ENCODE results near the gene ZNF180.

ZNF180 gene

DNA sequence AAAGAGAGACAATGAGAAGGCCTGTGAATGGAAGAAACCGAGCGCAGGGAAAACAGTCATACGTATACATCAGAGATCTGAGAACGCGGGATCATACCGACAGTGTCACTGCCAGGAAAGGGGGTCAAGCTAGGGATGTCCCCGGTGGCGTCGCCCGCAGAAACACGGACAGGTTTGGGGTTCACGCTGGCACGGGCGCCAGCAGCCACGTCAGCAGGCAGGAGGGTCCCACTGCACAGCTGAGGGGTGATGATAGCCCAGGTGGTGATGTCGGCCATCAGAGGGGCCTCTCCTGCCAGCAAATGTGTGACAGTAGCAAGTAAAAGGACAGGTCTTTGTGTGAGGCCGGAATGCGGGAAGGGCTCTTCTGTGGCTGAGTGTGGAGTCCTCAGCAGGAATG lies 48.6 kb downstream of the ZNF180 start:
- no peak overlapping the region for H3K4me3 ChIP-seq (ENCODE audit: low read depth, low read length)
- TF ChIP-seq, protein P1, sequence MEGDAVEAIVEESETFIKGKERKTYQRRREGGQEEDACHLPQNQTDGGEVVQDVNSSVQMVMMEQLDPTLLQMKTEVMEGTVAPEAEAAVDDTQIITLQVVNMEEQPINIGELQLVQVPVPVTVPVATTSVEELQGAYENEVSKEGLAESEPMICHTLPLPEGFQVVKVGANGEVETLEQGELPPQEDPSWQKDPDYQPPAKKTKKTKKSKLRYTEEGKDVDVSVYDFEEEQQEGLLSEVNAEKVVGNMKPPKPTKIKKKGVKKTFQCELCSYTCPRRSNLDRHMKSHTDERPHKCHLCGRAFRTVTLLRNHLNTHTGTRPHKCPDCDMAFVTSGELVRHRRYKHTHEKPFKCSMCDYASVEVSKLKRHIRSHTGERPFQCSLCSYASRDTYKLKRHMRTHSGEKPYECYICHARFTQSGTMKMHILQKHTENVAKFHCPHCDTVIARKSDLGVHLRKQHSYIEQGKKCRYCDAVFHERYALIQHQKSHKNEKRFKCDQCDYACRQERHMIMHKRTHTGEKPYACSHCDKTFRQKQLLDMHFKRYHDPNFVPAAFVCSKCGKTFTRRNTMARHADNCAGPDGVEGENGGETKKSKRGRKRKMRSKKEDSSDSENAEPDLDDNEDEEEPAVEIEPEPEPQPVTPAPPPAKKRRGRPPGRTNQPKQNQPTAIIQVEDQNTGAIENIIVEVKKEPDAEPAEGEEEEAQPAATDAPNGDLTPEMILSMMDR (IDR thresholded peaks at IDR 0.05; ENCODE audit: borderline replicate concordance, insufficient read depth, low read depth, low read length): no peak

DNA sequence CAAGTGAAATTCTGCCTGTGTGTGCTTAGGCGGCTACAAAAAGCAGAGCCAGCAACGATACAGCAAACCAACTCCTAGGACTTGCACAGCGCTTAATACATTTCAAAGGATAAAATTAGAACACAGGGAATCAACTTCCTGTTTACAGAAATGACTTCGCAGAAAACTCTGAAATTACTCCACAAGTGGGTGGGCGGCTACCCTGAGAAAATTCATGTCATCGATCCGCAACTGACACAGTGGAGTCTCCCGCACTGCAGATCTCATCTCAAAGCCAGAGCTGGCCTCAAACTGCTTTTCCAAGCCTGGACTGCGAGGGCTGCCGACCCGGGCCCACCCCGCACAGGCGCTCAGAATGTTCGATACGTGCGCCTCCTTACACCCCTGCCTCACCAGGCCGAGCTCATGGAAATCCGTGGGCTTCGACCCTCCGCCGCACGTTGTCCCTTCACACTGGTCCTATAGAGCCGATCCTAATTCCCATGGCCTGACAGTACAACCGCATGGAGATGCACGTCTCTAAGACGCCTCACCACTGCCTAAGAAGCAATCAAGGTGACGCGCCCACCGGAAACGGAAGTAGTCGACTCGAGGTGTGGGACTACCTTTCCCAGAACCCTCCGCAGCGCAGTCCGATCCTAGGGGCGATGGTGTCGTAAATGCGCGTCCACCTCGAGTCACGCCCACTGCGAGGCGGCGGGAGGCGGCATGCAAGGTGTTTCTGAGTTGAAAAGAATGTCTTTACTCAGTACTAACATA lies 52.2 kb downstream of the ZNF180 start, which contains the start of gene ZNF229:
TSS of gene ZNF229 (minus strand) at position 557 of the 759 bp plus-strand sequence. CDS start 5,625 bp downstream, outside the sequence.
- H3K4me3 ChIP-seq (ENCODE audit: low read depth, low read length): no peak within 1 kb of the TSS
- TF ChIP-seq, protein P1 (IDR thresholded peaks at IDR 0.05; ENCODE audit: borderline replicate concordance, insufficient read depth, low read depth, low read length): no peak

DNA sequence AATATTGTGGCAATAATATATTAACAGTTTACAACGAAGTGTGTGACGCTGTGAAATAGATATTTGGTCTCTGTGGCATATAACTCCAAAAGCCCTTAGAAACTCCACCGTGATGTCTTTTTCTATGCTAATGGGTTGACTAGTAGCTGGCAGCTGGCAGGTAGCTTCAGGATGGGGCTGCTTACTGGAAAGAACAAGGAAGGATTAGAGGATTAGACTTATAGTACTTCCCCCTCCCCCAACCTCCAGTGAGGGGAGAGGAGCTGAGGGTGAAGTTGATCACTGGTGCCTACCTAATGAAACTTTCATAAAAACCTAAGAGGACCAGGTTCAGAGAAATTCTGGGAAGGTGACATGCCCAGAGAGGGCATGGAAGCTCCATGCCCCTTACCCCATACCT lies 61.9 kb downstream of the ZNF180 start:
- no peak overlapping the region for H3K4me3 ChIP-seq (ENCODE audit: low read depth, low read length)
- TF ChIP-seq, protein P1 (IDR thresholded peaks at IDR 0.05; ENCODE audit: borderline replicate concordance, insufficient read depth, low read depth, low read length): no peak

DNA sequence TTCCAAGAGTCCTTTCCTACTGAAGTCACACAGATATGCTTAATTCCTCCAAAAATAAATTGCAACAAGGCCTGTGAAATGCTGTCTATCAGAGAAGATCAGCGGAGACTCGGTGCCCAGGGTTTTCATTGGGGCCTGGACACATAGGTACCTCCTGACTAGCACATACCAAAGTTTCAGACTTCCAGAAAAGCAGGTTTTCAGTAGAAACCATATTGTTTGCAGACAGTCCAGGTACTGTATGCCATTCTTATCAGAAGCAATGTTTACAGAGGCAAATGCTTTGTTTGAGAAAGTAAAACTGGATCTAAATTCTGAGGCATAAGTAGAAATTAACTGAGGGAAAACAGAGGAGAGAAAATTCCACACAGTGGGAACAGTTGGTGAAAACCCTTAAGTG lies 64.9 kb downstream of the ZNF180 start:
- TF ChIP-seq, protein P1 (IDR thresholded peaks at IDR 0.05; ENCODE audit: borderline replicate concordance, insufficient read depth, low read depth, low read length): no peak

DNA sequence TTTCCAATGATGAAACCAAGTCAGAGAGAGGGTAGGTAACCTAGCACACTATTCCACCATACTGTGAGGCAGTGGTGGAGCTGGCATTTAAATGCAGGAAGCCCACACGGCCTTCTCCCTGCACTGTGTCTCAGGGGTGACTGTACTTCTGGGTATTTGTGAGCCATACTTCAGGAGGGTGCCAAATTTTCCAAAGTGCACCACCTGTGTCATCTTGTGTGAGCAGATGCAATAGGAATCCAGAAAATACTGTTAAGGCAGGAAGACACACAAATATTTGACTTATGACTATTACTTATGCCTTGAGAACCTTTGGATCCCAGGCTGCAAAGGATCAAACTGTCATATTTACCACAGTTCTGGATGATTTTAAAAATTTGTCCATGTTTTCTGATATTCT lies 69.4 kb downstream of the ZNF180 start:
- TF ChIP-seq, protein P1 (IDR thresholded peaks at IDR 0.05; ENCODE audit: borderline replicate concordance, insufficient read depth, low read depth, low read length): no peak
- no peak overlapping the region for H3K4me3 ChIP-seq (ENCODE audit: low read depth, low read length)

More for the DNA sequence above, 64.9 kb downstream of the ZNF180 start:
- no peak overlapping the region for H3K4me3 ChIP-seq (ENCODE audit: low read depth, low read length)
